NCI-H1417 treated with DMSO at 0.1 percent for 48 hours (cell line): ENCODE data around the gene ITIH4.

ENCODE experiments used
- DNase-seq: peaks from one replicate; lab custom pipeline; 2025; lab: John Stamatoyannopoulos, UW

ITIH4 gene

DNA sequence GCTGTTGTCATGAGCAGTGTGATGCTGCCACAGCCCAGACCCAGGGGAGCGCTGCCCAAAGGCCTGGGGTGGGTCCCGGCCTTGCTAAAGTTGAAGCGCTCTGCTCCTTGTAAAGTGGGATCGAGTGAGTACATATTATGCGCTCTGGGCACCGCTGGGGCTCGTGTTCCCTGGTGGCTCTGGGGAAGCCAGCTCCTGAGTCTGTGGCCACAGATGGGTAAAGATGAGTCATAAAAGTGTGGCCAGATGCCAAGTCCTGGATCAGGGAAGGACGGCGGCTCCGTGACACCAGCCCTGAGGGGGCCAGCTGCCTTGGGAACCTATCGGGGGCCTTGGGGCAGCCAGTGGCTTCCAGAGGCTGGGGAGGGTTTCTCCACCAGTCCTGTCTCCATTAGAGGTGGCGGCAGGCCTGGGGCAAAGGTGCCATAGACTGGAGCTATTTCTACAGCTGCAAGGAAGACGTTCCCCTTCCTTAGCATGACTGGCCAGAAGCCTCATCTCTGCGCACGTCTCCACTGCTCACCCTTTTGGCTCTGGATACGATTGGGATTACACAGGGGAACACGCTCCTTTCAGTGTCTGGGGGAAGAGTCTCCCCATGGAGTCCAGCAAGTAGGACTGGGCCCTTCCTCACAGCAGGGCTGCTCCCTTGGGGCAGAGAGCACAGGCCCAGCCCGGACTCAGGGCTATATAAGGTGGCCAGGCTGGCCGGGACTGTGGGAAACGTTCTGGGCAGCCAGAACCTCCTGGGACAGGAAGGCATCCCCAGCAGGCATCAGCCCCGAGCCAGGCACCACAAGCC is 1.2 kb upstream of the ITIH4 start:
- DNase-seq, result no peak

DNA sequence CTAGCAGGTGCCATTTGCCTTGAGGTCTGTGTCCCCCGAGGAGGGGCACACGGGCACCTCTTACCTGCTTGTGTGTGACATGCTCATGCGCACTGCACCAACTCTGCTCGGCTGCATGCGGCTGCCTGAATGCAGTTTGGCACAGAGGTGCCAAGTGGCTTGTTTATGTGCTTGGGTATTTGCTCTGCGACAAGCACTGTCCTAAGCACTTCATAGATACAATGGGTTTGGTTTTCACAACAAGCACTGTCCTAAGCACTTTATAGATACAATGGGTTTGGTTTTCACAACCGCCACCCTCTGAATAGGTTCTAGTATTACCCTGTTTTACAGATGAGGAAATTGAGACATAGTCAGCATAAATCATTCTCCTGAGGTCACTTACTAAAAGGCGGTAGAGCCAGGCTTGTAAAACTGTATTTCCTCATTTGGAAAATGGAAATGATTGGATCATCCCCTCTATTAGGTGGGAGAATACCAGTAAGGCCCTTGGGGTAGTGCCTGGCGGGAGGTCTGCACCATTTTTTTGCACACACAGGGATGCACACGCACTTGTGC is 487 bp downstream of the ITIH4 start:
- DNase-seq, result no peak

DNA sequence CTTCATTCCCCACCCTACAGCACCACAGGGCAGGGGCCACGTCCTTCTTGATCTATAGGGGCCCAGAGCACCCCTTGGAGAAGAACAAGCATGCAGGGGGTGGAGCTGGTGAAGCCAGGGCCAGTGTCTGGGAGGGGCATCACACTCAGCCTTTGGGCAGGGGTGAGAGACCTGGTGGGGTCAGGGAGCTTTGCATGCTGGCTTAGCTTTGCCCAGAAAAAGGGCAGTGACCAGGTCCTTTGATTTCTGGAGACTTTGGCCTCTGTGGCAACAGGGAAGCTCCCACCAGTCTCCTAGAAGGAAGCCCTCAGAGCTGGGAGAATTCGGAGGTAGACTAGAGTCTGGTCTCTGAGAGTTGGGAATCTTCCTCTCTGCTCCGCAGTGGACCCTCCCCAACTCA is 990 bp downstream of the ITIH4 start:
- no peak for DNase-seq

DNA sequence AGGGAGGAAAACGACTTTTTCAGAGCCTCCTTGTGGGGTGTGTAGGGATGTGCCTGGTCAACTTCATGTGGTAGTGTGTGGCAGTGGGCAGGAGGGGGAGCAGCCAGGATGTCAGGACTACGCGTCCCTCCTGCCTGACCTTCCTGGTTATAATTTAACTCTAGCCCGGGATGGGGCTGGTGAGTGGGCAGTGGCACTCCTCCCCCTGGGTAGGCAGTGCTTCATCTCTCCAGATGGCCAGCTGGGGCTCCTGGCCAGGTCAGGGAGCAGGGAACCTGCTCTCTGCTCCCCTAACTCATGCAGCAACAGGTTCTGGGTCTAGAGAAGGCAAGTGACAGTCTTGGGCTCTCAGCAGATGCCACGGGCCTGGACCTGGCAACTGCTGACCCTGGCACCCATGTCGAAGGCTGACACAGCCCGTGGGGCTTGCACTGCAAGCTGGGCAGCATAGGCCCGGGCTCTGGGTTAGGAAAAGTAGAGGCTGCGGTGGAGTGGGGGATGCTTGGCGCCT is 2.6 kb downstream of the ITIH4 start:
- no peak for DNase-seq

DNA sequence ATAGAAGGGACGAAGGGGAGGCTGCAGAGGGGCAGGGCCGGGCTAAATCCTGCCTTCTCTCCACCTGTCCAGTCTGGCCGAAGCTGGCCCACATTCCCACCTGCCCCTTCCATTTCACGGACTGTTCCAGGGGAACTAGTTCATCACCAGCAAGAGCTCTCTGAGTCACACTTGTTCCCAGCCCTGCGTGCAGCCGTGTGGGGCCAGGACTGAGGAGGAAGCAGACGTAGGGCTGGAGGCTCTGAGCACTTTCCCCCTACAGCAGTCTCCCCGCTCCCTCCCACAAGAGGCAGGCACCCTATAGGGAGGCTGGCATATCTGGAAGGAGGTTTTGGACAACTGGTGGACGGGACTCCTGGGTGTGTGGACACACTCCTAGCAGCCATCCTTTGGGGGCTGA is 3.0 kb downstream of the ITIH4 start:
- DNase-seq, result no peak

DNA sequence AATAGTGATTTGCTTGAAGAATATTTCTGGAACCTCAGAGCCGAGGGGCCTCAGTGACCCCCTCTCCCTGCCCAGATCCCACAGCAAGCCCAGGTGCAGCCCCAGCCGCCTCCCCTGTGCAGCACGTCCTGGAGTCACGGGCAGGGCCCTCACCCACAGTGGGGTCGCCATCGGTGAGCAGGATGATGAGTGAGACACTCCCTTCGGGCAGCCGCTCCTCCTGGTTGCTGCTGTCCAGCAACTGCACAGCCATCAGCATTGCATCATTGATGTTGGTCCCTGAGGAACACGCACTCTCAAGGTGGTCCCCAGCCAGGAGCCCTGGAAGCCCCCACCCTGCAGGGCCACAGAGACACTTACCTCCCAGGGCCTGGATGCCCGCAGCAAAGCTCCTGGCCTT is 6.4 kb downstream of the ITIH4 start:
- DNase-seq, result no peak

DNA sequence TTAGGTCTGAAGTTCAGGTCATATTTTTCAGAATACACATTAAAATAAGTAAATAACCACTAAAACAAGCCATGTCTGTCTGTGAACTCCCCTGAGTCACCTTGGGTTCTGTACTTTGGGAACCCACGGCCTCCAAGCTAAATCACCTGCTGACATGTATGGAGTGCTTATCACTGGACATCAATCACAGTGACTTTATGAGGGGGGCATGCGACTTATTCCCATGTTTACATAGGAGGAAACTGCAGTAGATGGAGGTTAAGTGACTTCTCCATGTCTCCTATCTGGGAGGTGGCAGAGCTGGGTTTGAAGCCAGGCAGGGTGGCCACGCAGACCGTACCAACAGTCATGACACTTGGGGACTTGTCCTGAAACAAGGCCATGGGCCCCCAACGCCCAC is 8.1 kb downstream of the ITIH4 start:
- DNase-seq, result no peak

DNA sequence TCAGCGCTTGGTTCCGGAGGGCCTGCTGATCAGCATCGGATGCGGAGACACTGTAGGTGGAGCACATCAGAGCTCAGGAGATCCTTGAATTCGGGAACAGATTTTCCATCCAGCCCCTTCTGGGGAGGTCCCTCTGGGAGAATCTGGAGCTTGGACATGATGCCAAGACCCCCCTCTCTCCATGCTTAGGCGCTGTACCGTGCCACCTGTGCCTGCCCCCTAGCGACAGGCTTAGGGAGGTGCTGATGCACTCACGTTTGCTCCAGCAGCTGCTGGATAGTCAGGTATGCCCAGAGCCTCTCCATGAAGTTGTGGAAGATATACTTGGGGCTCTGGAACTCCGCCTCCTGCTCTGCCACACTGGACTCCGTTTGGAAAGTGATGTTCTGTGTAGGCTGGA is 9.7 kb downstream of the ITIH4 start:
- no peak for DNase-seq

DNA sequence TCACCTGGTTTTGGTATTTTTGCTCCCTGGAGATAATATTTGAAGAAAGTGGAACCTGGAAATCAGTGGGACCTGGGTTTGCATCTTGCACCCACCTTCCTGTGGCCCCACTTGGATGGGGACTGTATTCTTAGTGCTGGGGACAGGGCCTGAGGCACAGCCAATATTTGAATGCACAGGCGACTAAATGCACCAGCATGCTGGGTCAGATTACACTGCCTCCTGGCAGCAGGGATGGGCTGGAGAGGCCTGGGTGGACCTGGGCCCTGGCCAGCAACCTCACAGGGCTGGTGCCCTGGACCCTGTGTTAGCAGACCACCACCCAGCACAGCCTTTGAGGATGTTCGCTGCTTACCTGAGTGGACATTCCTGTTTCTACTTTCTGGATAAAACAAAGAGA is 10.5 kb downstream of the ITIH4 start:
- no peak for DNase-seq

DNA sequence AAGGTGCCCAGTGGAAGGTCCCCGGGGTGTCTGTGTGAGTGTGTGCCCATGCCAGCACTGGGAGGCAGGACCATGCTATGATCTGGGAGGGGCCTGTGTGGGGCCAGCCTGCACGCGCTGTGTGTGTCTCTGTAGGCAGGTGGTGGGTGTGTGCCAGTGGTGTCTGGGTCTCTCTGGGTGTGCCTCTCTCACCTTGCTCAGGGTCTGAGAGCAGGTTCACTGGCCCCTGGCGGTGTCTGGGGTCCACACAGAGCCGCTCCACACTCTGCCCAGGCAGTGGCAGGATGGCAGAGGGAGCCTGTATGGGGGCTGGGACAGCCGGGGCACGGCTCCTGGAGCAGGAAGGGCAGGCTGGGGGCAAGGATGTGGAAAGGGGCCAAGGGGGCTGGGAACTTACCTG is 12.6 kb downstream of the ITIH4 start:
- DNase-seq, result no peak

DNA sequence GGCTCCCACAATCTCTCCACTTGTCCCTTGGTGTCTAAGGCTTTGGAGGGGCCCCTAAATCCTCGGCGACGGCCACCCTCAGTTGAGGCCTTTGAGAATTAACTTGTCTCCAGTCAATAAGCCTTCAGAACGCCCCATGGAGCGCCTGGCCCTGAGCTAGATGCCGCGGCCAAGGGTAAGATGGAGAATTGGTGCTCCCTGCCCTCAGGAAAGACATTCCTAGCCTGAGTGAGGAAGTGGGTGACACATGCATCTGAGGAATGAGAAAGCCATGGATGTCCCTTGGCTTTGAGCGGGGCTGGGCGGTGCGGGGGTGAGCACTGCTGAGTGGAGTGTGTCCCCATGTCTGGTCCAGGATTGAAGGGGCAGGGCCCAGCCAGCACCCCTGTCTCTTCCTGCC is 13.3 kb downstream of the ITIH4 start:
- no peak for DNase-seq

DNA sequence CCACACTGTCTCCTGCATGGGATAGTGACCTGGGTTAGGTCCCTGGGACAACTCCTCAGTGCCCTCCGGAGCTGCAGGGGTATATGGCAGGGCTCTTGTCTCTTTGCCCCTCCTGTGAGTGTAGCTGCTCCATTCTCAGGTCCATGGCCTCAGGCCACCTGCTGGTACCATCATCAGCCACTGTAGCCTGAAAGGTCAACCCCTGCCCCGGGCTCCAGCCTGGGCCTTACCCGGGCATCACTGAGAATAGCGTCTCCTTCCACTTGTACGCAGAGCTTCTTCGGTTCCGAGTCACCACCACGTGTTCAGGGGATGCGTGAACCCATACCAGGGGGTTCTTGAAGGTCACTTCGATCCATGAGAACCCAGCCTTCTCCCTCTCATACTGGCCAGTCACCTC is 13.8 kb downstream of the ITIH4 start:
- no peak for DNase-seq

DNA sequence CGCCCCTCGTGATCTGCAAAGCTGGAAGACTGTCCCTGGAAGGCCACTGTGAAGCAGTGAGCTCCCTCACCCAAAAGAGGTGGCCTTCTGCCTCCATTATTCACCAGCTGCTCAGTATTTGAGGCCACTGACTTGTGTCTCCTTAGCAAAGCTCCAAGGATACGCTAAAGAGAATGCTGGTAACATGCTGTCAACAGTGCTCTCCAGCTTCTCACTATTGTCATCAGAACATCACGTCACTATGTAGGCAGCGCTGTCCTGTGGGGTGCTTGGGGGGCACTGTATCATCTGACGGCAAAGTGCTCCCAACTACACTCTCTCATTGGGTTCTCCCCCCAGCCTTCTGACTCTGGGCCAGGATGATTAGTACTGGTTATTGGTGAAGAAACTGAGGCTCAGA is 14.3 kb downstream of the ITIH4 start:
- no peak for DNase-seq

DNA sequence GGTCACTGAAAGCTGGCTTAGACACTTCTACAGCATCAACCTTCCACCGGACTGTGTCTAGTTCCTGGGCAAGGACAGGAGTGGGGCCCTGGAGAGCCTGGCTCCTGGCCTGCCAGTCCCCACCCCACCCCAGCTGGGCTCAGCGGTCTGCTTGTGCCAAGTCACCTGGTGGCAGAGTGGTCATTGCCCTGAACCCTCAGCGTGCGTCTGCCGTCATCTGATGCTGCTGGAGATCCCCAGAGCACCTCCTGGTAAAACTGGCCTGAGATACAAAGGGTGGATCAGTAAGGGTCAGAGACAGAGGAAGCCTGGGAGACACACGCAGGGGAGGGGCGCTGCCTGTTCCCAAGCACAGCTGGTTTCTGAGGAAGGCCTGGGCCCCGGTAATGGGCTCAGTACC is 16.7 kb downstream of the ITIH4 start:
- no peak for DNase-seq

DNA sequence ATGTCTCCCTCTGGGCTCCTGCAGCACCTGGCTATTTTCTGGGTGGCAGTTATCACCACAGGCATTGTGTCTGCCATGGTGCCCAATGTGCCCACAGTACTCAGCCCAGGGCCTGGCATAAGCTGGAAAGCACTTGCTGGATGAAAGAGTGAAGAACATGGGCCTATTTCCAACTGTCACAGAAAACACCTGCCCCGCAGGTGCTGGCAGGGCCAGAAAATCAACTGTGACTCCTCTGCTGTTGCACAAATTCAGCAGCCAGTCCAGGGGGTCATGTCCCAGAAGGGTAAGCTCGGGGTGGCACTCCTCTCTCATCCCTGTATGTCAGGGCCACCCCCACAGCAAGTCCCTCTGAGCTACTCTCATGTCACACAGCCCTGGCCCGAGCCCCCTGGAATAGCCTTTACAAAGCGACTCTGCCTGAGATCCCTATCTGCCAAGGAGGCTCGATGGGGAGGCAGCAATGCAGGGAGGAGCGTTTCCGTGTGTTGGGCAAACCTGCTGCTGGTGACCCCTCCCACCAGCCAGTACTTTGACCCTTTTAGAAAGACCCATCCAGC is 18.9 kb downstream of the ITIH4 start:
- no peak for DNase-seq

DNA sequence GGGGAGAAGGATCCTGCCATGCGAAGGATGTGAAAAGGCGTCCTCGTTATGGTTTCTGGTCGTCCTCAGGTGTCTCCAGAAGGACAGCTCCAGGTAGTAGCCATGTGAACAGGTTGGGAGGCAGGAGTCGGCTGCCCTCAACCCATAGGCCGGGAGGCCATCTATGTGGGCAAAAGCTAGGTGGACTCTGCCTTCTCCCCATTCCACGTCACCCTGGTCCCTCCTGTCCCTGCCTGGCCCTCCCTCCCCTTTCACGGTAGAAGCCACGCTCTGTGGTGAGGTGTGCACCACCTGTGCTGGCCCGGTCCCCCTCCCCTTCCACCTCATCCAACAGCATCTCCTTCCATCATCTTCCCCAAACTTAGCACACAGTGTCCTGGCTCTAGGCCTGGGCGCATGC is 19.5 kb downstream of the ITIH4 start:
- no peak for DNase-seq

DNA sequence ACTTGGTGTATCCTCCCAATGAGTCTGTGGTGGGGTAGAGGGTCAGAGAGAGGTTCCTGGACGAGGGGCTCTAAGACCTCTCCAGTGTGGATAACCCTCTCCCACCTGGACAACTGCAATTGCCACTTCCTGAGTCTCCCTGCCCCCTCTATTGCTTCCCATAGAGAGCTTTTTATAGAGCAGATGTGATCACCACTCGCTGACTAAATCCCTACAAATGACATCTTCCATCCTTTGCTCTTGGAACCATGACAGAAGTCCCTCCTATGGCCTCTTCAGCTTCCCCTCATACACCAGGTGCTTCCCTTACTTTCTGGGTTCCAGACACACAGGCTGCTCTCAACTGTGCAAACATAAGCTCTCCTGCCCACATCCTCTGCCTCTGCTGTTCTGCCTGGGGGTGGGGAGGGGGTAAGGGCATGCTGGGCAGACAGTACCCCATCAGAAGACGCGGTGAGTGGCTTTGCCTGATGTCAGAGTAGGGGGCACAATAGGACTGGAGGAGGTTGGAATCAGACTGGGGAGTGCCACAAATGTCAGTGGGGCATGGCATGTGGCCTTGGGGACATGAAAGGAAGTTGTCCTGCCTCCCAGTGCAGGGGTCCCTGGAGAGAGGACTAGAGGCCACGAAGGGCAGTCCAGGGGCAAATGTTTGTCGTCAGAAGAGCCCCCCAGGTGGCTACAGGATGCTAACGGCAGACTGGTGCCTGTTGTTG is 20.7 kb downstream of the ITIH4 start:
- no peak for DNase-seq

DNA sequence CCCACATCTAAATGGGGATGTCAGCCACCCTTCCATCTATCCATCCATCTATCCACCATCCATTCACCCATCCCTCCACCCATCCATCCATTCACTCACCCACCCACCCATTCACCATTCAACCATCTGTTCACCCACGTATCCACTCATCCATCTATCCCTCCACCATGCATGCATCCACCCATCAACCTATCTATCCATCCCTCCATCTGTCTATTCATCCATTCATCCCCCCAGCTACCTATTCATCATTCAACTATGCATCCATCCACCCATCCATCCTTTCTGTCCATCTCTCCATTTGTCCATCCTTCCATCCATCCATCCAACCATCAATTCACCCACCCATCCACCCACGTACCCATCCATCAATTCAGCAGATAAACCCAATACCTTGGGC is 21.3 kb downstream of the ITIH4 start:
- DNase-seq, result no peak

DNA sequence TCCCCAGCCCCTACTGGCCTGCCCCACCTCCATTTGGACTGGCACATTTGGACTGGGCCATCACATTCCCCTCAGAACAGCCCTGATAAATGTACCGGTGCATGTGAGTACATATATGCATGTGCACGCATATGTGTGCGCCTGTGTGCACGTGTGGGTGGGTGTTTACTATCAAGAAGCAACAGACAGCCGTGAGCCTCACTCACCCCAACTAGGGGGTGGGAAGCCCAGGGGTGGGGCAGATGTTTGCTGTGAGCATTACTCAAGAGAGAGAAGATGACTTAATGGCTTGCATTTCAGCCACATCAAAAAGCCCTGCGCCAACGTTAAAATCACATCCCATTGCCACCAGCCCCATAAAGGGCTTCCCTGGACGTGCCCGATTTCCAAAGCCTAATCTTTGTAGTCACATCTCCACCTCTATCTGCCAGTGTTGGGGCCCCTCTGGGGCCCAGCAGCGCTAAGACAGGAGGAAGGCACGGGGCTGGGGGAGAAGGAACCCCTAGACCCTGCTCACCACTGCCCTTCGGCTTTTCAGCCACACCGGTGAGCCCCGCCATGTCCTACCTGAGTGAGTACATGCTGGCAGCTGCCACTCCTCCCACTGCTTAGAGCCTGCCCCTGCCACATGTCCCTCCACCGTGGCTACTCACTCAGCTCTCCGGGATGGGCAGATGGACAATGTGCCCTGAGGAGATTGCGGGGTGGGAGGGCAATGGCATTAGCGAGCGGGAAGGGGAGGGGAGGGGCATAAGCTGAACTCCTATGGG is 25.0 kb downstream of the ITIH4 start:
- no peak for DNase-seq

DNA sequence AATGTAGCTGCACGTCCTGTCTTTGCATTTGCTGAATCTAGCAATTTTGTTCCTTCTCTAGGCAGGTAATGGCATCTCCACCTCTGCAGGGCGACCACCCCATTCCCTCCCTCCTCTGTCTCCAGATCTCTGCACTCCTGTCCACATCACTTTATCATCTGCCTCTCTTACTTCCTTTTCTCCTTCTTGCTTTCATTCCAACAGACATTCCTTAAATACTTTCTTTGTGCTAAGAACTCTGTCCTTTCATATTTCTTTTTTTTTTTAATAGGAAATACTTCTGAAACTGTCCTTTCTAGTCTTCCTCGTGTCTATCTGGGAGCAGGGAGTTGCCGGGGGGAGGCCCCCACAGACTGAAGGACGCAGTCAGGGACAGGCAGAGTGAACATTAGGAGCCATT is 28.6 kb downstream of the ITIH4 start:
- no peak for DNase-seq

DNA sequence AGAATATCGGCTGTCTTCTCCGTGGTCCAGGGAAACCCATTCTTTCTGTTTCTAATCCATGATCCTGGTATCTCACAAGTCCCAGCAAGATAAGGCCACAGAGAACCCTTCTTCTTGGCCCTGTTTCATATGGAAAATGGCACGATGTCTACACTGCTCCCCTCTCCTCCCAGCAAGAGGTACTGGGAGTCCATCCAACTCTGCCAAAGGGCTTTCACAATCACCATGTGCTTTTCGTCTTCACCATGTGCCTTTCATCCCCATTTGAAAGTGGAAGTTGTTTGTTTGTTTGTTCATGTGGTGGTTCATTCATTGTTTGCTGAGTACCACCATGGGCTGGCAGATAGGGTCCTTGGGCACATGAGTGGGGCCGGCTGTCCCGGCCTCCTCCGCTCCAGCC is 30.4 kb downstream of the ITIH4 start:
- no peak for DNase-seq

DNA sequence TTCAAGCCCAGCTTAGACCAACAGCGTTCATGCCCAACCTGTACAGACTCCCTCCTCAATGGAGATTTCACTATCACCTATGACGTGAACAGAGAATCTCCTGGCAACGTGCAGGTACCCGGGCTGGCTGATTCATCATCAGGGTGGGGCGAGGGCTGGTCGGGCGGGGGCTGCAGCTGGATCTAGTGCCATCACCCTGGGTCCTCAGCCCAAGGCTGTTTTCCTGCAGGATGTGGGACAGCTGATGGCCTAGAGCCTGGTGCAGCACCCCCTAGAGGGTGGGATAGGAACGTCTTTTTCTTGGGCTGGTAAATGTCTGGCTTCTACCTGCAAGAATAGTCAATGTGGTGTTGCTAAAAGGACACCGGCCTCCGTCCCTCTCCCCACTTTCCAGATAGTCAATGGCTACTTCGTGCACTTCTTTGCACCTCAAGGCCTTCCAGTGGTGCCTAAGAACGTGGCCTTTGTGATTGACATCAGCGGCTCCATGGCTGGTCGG is 31.4 kb downstream of the ITIH4 start:
- no peak for DNase-seq
